HepG2 (cell line): ENCODE results near the gene DIO1. TPM values are rescaled to one million over a fixed set of nuclear protein-coding genes. Genes with fewer than 3 reads are reported as not detected.

ENCODE experiments used
- AHDC1 ChIP-seq: sonication (generic); formaldehyde crosslinking; IDR thresholded peaks from 2 replicates; pipeline ENCODE4 v1.5.1; 2020; ENCODE audit warnings: mild to moderate bottlenecking, missing genetic modification reagents, borderline replicate concordance
- ARNTL ChIP-seq: sonication (generic); formaldehyde crosslinking; IDR thresholded peaks from 2 replicates; pipeline ENCODE4 v1.4.0; 2020; ENCODE audit warnings: mild to moderate bottlenecking, missing genetic modification reagents
- ETV6 ChIP-seq: sonication (generic); formaldehyde crosslinking; conservative IDR thresholded peaks from 2 replicates; pipeline ENCODE4 v1.4.0; 2020; ENCODE audit warnings: missing genetic modification reagents
- FOXK2 ChIP-seq: fragments of 450-650 bp; IDR thresholded peaks from 2 replicates; pipeline ENCODE4 v1.6.1; 2016
- HOXA9 ChIP-seq: sonication (generic); formaldehyde crosslinking; IDR thresholded peaks from 2 replicates; pipeline ENCODE4 v1.8.1; 2022; ENCODE audit warnings: missing genetic modification reagents, mild to moderate bottlenecking, moderate library complexity, borderline replicate concordance
- KLF13 ChIP-seq: sonication (generic); formaldehyde crosslinking; IDR thresholded peaks from 2 replicates; pipeline ENCODE4 v1.4.0; 2020; ENCODE audit warnings: mild to moderate bottlenecking, missing genetic modification reagents
- MTA3 ChIP-seq: sonication (generic); formaldehyde crosslinking; IDR thresholded peaks from 2 replicates; pipeline ENCODE4 v1.4.0; 2020; ENCODE audit warnings: missing genetic modification reagents
- SAP130 ChIP-seq: IDR thresholded peaks from 2 replicates; pipeline ENCODE4 v1.6.1; 2016; ENCODE audit warnings: low read depth
- TMF1 ChIP-seq: sonication (generic); formaldehyde crosslinking; IDR thresholded peaks from 2 replicates; pipeline ENCODE4 v1.8.1; 2022; ENCODE audit warnings: low read depth, missing genetic modification reagents
- U2AF2 ChIP-seq: fragments of 200-400 bp; formaldehyde crosslinking; IDR thresholded peaks from 2 replicates; pipeline ENCODE4 v1.6.1; 2017; ENCODE audit warnings: low read depth, mild to moderate bottlenecking, low read length
- ZNF350 ChIP-seq: sonication (generic); formaldehyde crosslinking; IDR thresholded peaks from 2 replicates; pipeline ENCODE4 v1.4.0; 2020; ENCODE audit warnings: mild to moderate bottlenecking, low read depth, missing genetic modification reagents, borderline replicate concordance
- ZNF484 ChIP-seq: sonication (generic); formaldehyde crosslinking; IDR thresholded peaks from 2 replicates; pipeline ENCODE4 v1.5.1; 2020; ENCODE audit warnings: mild to moderate bottlenecking, low read depth, missing genetic modification reagents, borderline replicate concordance
- ZNF609 ChIP-seq: sonication (generic); formaldehyde crosslinking; IDR thresholded peaks from 2 replicates; pipeline ENCODE4 v1.4.0; 2020; ENCODE audit warnings: mild to moderate bottlenecking, missing genetic modification reagents, borderline replicate concordance
- ZNF674 ChIP-seq: sonication (generic); formaldehyde crosslinking; IDR thresholded peaks from 2 replicates; pipeline ENCODE4 v1.5.0; 2020; ENCODE audit warnings: low read depth, mild to moderate bottlenecking, missing genetic modification reagents
- polyA plus RNA-seq, 8 experiments: library from polyadenylated mRNA; depleted of rRNA in 3 of 8; stranded (reverse) in 7 of 8; unstranded in 1 of 8; fragments of >200 nt; fragmentation: Illumina TruSeq in 4 of 8; extraction: Trizol in 4 of 8; gene quantifications; 2 replicates each; pipeline versions ENCODE4 v1.2.1 to v1.2.3, GENCODE V29; 2011 to 2016; ENCODE audit warnings: low read depth in 4 of 8, missing spikeins in 1 of 8, mixed read lengths in 1 of 8; ENCODE audit not compliant: insufficient read depth in 1 of 8
- total RNA-seq, 5 experiments: library from RNA; depleted of rRNA; stranded (reverse); fragments of >200 nt; fragmentation: Illumina TruSeq; extraction: Trizol; gene quantifications; 2 replicates each; pipeline ENCODE4 v1.2.3, GENCODE V29; 2016; ENCODE audit warnings: low read depth in 1 of 5
- TF ChIP-seq, protein P1 (sequence below): sonication (generic); formaldehyde crosslinking; IDR thresholded peaks from 2 replicates; pipeline ENCODE4 v1.5.1; 2020; ENCODE audit warnings: missing genetic modification reagents, mild to moderate bottlenecking, borderline replicate concordance

DIO1 gene
- total and polyA plus RNA-seq, 2 of the 13 experiments (the other 11 are each of a cell fraction or from before 2014, with no cell fraction given): 13.5 to 45.6 TPM

GRCh38 chr1:53889304-53890298 is 4.4 kb upstream of the DIO1 start, which contains the start of gene YIPF1 (continued):
- TF ChIP-seq, protein P1, sequence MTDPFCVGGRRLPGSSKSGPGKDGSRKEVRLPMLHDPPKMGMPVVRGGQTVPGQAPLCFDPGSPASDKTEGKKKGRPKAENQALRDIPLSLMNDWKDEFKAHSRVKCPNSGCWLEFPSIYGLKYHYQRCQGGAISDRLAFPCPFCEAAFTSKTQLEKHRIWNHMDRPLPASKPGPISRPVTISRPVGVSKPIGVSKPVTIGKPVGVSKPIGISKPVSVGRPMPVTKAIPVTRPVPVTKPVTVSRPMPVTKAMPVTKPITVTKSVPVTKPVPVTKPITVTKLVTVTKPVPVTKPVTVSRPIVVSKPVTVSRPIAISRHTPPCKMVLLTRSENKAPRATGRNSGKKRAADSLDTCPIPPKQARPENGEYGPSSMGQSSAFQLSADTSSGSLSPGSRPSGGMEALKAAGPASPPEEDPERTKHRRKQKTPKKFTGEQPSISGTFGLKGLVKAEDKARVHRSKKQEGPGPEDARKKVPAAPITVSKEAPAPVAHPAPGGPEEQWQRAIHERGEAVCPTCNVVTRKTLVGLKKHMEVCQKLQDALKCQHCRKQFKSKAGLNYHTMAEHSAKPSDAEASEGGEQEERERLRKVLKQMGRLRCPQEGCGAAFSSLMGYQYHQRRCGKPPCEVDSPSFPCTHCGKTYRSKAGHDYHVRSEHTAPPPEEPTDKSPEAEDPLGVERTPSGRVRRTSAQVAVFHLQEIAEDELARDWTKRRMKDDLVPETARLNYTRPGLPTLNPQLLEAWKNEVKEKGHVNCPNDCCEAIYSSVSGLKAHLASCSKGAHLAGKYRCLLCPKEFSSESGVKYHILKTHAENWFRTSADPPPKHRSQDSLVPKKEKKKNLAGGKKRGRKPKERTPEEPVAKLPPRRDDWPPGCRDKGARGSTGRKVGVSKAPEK (CRISPR knock-in tag): no peak
- TF ChIP-seq ARNTL (no peak), ZNF484 (CRISPR knock-in tag) (no peak), ZNF350 (CRISPR knock-in tag) (no peak), SAP130 (peak; percentile 90), MTA3 (CRISPR knock-in tag) (no peak), KLF13 (CRISPR knock-in tag) (no peak), FOXK2 (0 out of 2 replicates have a peak, but pooled peaks have one; percentile 24), HOXA9 (CRISPR knock-in tag) (no peak), ETV6 (CRISPR knock-in tag) (no peak), ZNF609 (CRISPR knock-in tag) (no peak), U2AF2 (no peak), AHDC1 (no peak), ZNF674 (CRISPR knock-in tag) (no peak), TMF1 (CRISPR knock-in tag) (no peak)
